ENCODE results near the gene SLC12A6. TPM values are rescaled to one million over a fixed set of nuclear protein-coding genes. Genes with fewer than 3 reads are reported as not detected.
A peak's percentile ranks its signal among the peaks of the same experiment; 100 is the strongest.
"Not testable (repeated sequence)": the region's sequence is repeated elsewhere in the genome, so short reads cannot be mapped to it uniquely, and the experiment has no call there.

SLC12A6 gene
- total RNA-seq = 18.4 and 19.4 TPM in 2 replicates

- DNase-seq = peak; percentile 98
- intact Hi-C loops (cut with micrococcal nuclease) = loop anchor here (10.0 kb wide), 1 partner anchor 97 kb away; the partner anchor contains the start of gene GOLGA8A
- Mint-ChIP-seq H3K4me3 (peak within 1 kb of the TSS; percentile 97), H3K4me1 (peaks cover 43% of the 10 kb centered on the region), H3K36me3 (ENCODE audit: low read depth) (peaks cover 32% of the 10 kb centered on the region), H3K27ac (peak within 1 kb of the TSS; percentile 94), H3K9me3 (peaks cover 4% of the 10 kb centered on the region), H3K27me3 (no peaks in the 10 kb centered on the region)
These were observed at the start of gene SLC12A6 for GRCh38 chr15:34337557-34338306. Gene SLC12A6 (minus strand): TSS chr15:34337781. CDS start chr15:34336680, 1,101 bp downstream.

- DNase-seq; intact Hi-C loops (cut with micrococcal nuclease); H3K4me1 Mint-ChIP-seq; H3K9me3 Mint-ChIP-seq; H3K27me3 Mint-ChIP-seq; H3K27ac Mint-ChIP-seq; H3K4me3 Mint-ChIP-seq: not testable (repeated sequence)
- H3K36me3 Mint-ChIP-seq (ENCODE audit: low read depth) = peaks cover 11% of the 10 kb centered on the region
These were observed 44.4 kb upstream of the SLC12A6 start for GRCh38 chr15:34381829-34382521.

GRCh38 chr15:34380491-34380890 lies 42.9 kb upstream of the SLC12A6 start:
- H3K4me1 Mint-ChIP-seq; H3K27me3 Mint-ChIP-seq; H3K4me3 Mint-ChIP-seq; H3K27ac Mint-ChIP-seq; DNase-seq; intact Hi-C loops (cut with micrococcal nuclease); H3K9me3 Mint-ChIP-seq: not testable (repeated sequence)
- H3K36me3 Mint-ChIP-seq (ENCODE audit: low read depth) = peaks cover 11% of the 10 kb centered on the region

GRCh38 chr15:34376856-34377255 lies 39.3 kb upstream of the SLC12A6 start:
- no peak for DNase-seq
- no peaks in the 10 kb centered on the region for H3K9me3 Mint-ChIP-seq
- no peaks in the 10 kb centered on the region for H3K27me3 Mint-ChIP-seq
- no peak overlapping the region for H3K4me3 Mint-ChIP-seq
- intact Hi-C loops (cut with micrococcal nuclease) = no loop called here
- H3K4me1 Mint-ChIP-seq = no peaks in the 10 kb centered on the region
- H3K36me3 Mint-ChIP-seq (ENCODE audit: low read depth) = peaks cover 11% of the 10 kb centered on the region
- H3K27ac Mint-ChIP-seq = no peak overlapping the region

GRCh38 chr15:34375541-34375940 lies 38.0 kb upstream of the SLC12A6 start:
- H3K27me3 Mint-ChIP-seq; H3K4me3 Mint-ChIP-seq; H3K4me1 Mint-ChIP-seq; H3K9me3 Mint-ChIP-seq; DNase-seq; H3K27ac Mint-ChIP-seq; H3K36me3 Mint-ChIP-seq (ENCODE audit: low read depth); intact Hi-C loops (cut with micrococcal nuclease): not testable (repeated sequence)

- Mint-ChIP-seq H3K27me3 (peaks cover 1% of the 10 kb centered on the region), H3K27ac (no peak overlapping the region), H3K4me1 (peaks cover 5% of the 10 kb centered on the region), H3K36me3 (ENCODE audit: low read depth) (peaks cover 10% of the 10 kb centered on the region), H3K4me3 (no peak overlapping the region), H3K9me3 (no peaks in the 10 kb centered on the region)
- no peak for DNase-seq
- intact Hi-C loops (cut with micrococcal nuclease) = no loop called here
These were observed 37.2 kb upstream of the SLC12A6 start for GRCh38 chr15:34374816-34375215.

GRCh38 chr15:34373951-34374350 lies 36.4 kb upstream of the SLC12A6 start:
- peaks cover 9% of the 10 kb centered on the region for H3K4me1 Mint-ChIP-seq
- no peak overlapping the region for H3K27ac Mint-ChIP-seq
- H3K36me3 Mint-ChIP-seq (ENCODE audit: low read depth) = peaks cover 6% of the 10 kb centered on the region
- intact Hi-C loops (cut with micrococcal nuclease) = no loop called here
- no peaks in the 10 kb centered on the region for H3K9me3 Mint-ChIP-seq
- H3K4me3 Mint-ChIP-seq = no peak overlapping the region
- DNase-seq = no peak
- peaks cover 1% of the 10 kb centered on the region for H3K27me3 Mint-ChIP-seq

- DNase-seq = no peak
- intact Hi-C loops (cut with micrococcal nuclease) = no loop called here
- Mint-ChIP-seq H3K9me3 (no peaks in the 10 kb centered on the region), H3K27me3 (peaks cover 1% of the 10 kb centered on the region), H3K36me3 (ENCODE audit: low read depth) (peaks cover 2% of the 10 kb centered on the region), H3K27ac (no peak overlapping the region), H3K4me1 (peaks cover 21% of the 10 kb centered on the region), H3K4me3 (no peak overlapping the region)
These were observed 33.1 kb upstream of the SLC12A6 start for GRCh38 chr15:34370643-34371042.

GRCh38 chr15:34370129-34370528 lies 32.5 kb upstream of the SLC12A6 start:
- peaks cover 2% of the 10 kb centered on the region for H3K36me3 Mint-ChIP-seq (ENCODE audit: low read depth)
- no peaks in the 10 kb centered on the region for H3K9me3 Mint-ChIP-seq
- DNase-seq = no peak
- H3K27ac Mint-ChIP-seq = no peak overlapping the region
- no peak overlapping the region for H3K4me3 Mint-ChIP-seq
- intact Hi-C loops (cut with micrococcal nuclease) = no loop called here
- peaks cover 1% of the 10 kb centered on the region for H3K27me3 Mint-ChIP-seq
- peaks cover 26% of the 10 kb centered on the region for H3K4me1 Mint-ChIP-seq

- peak within 1 kb of the TSS; percentile 98 for H3K27ac Mint-ChIP-seq
- peaks cover 1% of the 10 kb centered on the region for H3K27me3 Mint-ChIP-seq
- H3K4me1 Mint-ChIP-seq = peaks cover 38% of the 10 kb centered on the region
- H3K36me3 Mint-ChIP-seq (ENCODE audit: low read depth) = peaks cover 16% of the 10 kb centered on the region
- intact Hi-C loops (cut with micrococcal nuclease) = loop anchor here (1.0 to 10.0 kb wide), 7 partner anchors 24 to 333 kb away; partner anchors contain the start of genes AVEN, EMC7, GOLGA8A and NOP10
- peak within 1 kb of the TSS; percentile 99 for H3K4me3 Mint-ChIP-seq
- DNase-seq = peak; percentile 97
- no peaks in the 10 kb centered on the region for H3K9me3 Mint-ChIP-seq
These were observed 29.8 kb upstream of the SLC12A6 start, which contains the start of gene LPCAT4 for GRCh38 chr15:34367101-34368081. Gene LPCAT4 (minus strand): TSS chr15:34367196. CDS start chr15:34367100, 96 bp downstream.

- Mint-ChIP-seq H3K27me3 (peaks cover 1% of the 10 kb centered on the region), H3K36me3 (ENCODE audit: low read depth) (peaks cover 19% of the 10 kb centered on the region), H3K9me3 (no peaks in the 10 kb centered on the region), H3K4me1 (peaks cover 38% of the 10 kb centered on the region), H3K4me3 (peak overlapping the region; percentile 99), H3K27ac (peak overlapping the region; percentile 95)
- intact Hi-C loops (cut with micrococcal nuclease) = loop anchor here (1.0 to 10.0 kb wide), 7 partner anchors 23 to 332 kb away; partner anchors contain the start of genes AVEN, EMC7, GOLGA8A and NOP10
- peak; percentile 88 for DNase-seq
These were observed 28.9 kb upstream of the SLC12A6 start for GRCh38 chr15:34366271-34367065.

- DNase-seq = no peak
- intact Hi-C loops (cut with micrococcal nuclease) = loop anchor here (2.0 to 10.0 kb wide), 4 partner anchors 71 to 331 kb away; partner anchors contain the start of genes AVEN, EMC7, GOLGA8A and PGBD4
These were observed 28.3 kb upstream of the SLC12A6 start for GRCh38 chr15:34365836-34366235.

More at GRCh38 chr15:34365836-34366235, 28.3 kb upstream of the SLC12A6 start:
- Mint-ChIP-seq H3K27me3 (peaks cover 1% of the 10 kb centered on the region), H3K27ac (peak overlapping the region; percentile 48), H3K4me3 (peak overlapping the region; percentile 99), H3K4me1 (peaks cover 38% of the 10 kb centered on the region), H3K36me3 (ENCODE audit: low read depth) (peaks cover 24% of the 10 kb centered on the region), H3K9me3 (no peaks in the 10 kb centered on the region)
